Chondrocyte (in vitro differentiated cells): Measurements from ENCODE around the gene LAMC3. TPM values are rescaled to one million over a fixed set of nuclear protein-coding genes. Genes with fewer than 3 reads are reported as not detected.
"Not testable (repeated sequence)": the region's sequence is repeated elsewhere in the genome, so short reads cannot be mapped to it uniquely, and the experiment has no call there.

Experiments used
- DNase-seq: peaks from one replicate; pipeline ENCODE4 v3.0.0; 2021; ENCODE audit warnings: mixed read lengths, low spot score
- H3K27ac Mint-ChIP-seq: one replicate; pipeline ENCODE4 v1.8.0; 2021; ENCODE audit warnings: mild to moderate bottlenecking, moderate library complexity, mixed read lengths; ENCODE audit not compliant: unreplicated experiment
- H3K27me3 Mint-ChIP-seq: 2 replicates; pipeline ENCODE4 v1.8.0; 2021; ENCODE audit warnings: low read depth, mixed read lengths
- H3K36me3 Mint-ChIP-seq: 2 replicates; pipeline ENCODE4 v1.8.0; 2021; ENCODE audit warnings: low read depth, mixed read lengths
- H3K4me1 Mint-ChIP-seq: 2 replicates; pipeline ENCODE4 v1.8.0; 2021; ENCODE audit warnings: low read depth, mild to moderate bottlenecking, mixed read lengths
- H3K4me3 Mint-ChIP-seq: one replicate; pipeline ENCODE4 v1.8.0; 2021; ENCODE audit warnings: mild to moderate bottlenecking, moderate library complexity, mixed read lengths; ENCODE audit not compliant: unreplicated experiment
- H3K9me3 Mint-ChIP-seq: 2 replicates; pipeline ENCODE4 v1.8.0; 2021; ENCODE audit warnings: low read depth, mixed read lengths
- total RNA-seq: library from RNA; stranded (reverse); gene quantifications from 3 replicates; pipeline ENCODE4 v1.2.1, GENCODE V29; 2021
- TF ChIP-seq, protein P1 (sequence below): fragments of 200-600 bp; sonication (generic); IDR thresholded peaks from 2 replicates; pipeline ENCODE4 v1.5.0; 2021; ENCODE audit warnings: antibody characterized with exemption, mild to moderate bottlenecking, moderate library complexity

The LAMC3 gene
- total RNA-seq, 1 donor from 2014 or later = 1.2 TPM

DNA sequence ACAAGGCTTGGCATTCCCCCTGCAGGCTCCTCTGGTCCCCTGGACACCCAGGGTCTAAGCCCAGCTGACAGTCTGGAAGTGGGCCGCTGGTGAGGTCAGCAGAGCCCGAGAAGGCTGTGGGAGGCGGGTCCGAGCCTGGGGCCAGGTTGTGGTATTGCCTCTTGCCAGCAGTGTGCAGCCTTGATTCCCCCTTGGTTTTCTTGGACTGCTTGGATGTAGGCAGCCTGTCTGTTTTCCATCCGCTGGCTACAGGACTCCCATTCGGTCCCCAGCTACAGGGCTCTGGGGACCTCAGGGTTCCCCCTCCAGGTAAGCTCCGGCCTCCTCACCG, 88.9 kb downstream of the LAMC3 start:
- Mint-ChIP-seq H3K36me3 (no peaks in the 10 kb centered on the region), H3K27me3 (peaks cover 6% of the 10 kb centered on the region), H3K9me3 (no peaks in the 10 kb centered on the region), H3K4me3 (peak overlapping the region; percentile 71), H3K27ac (no peak overlapping the region), H3K4me1 (peaks cover 52% of the 10 kb centered on the region)
- TF ChIP-seq, protein P1, sequence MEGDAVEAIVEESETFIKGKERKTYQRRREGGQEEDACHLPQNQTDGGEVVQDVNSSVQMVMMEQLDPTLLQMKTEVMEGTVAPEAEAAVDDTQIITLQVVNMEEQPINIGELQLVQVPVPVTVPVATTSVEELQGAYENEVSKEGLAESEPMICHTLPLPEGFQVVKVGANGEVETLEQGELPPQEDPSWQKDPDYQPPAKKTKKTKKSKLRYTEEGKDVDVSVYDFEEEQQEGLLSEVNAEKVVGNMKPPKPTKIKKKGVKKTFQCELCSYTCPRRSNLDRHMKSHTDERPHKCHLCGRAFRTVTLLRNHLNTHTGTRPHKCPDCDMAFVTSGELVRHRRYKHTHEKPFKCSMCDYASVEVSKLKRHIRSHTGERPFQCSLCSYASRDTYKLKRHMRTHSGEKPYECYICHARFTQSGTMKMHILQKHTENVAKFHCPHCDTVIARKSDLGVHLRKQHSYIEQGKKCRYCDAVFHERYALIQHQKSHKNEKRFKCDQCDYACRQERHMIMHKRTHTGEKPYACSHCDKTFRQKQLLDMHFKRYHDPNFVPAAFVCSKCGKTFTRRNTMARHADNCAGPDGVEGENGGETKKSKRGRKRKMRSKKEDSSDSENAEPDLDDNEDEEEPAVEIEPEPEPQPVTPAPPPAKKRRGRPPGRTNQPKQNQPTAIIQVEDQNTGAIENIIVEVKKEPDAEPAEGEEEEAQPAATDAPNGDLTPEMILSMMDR = no peak
- no peak for DNase-seq

- H3K36me3 Mint-ChIP-seq = no peaks in the 10 kb centered on the region
- DNase-seq = no peak
- H3K4me1 Mint-ChIP-seq = peaks cover 53% of the 10 kb centered on the region
- H3K27me3 Mint-ChIP-seq = peaks cover 6% of the 10 kb centered on the region
- no peaks in the 10 kb centered on the region for H3K9me3 Mint-ChIP-seq
- no peak overlapping the region for H3K4me3 Mint-ChIP-seq
- TF ChIP-seq, protein P1 = no peak
- H3K27ac Mint-ChIP-seq = no peak overlapping the region
Measured at GRCh38 chr9:131098391-131099101, 89.6 kb downstream of the LAMC3 start.

GRCh38 chr9:131099102-131099606, 90.2 kb downstream of the LAMC3 start:
- DNase-seq = no peak
- Mint-ChIP-seq H3K27ac (peak overlapping the region; percentile 24), H3K27me3 (peaks cover 6% of the 10 kb centered on the region), H3K9me3 (no peaks in the 10 kb centered on the region), H3K4me3 (no peak overlapping the region), H3K4me1 (peaks cover 53% of the 10 kb centered on the region), H3K36me3 (no peaks in the 10 kb centered on the region)
- TF ChIP-seq, protein P1 = no peak

DNA sequence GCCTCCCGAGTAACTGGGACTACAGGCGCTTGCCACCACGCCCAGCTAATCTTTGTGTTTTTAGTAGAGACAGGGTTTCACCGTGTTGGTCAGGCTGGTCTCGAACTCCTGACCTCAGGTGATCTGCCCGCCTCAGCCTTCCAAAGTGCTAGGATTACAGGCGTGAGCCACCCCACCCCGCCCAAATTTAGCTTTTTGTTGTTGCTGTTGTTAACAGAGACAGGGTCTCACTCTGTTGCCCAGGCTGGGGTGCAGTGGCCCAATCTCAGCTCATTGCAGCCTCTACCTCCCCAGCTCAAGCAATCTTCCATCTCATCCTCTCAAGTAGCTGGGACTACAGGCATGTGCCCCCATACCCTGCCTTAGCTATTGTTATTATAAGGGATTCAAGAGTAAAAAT, 90.9 kb downstream of the LAMC3 start:
- not testable (repeated sequence) for H3K36me3 Mint-ChIP-seq, DNase-seq, H3K9me3 Mint-ChIP-seq, H3K4me3 Mint-ChIP-seq, H3K27me3 Mint-ChIP-seq
- H3K27ac Mint-ChIP-seq = peak overlapping the region; percentile 91
- H3K4me1 Mint-ChIP-seq = peaks cover 47% of the 10 kb centered on the region

DNA sequence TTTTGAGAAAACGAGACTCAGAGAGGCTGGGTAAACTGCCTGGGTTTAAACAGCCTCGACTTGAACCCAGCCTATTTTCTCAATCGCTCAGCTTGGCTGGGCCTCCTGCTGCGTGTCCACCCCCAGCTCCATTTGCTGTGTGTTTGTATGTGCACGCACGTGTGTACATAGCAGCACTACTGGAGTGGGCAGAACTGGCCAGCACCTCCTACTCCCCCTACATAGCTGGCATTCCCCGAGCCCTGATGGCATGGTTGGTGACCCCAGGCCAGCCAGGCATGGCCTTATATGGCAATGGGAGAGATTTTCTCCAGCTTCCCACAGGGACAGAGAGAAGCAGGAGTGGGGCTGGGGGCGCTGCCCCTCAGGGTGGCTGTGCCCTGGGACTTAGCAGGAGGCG, 91.5 kb downstream of the LAMC3 start:
- Mint-ChIP-seq H3K4me3 (peak overlapping the region; percentile 16), H3K9me3 (no peaks in the 10 kb centered on the region), H3K36me3 (no peaks in the 10 kb centered on the region), H3K27ac (peak overlapping the region; percentile 91), H3K27me3 (peaks cover 3% of the 10 kb centered on the region), H3K4me1 (peaks cover 45% of the 10 kb centered on the region)
- DNase-seq = no peak
- TF ChIP-seq, protein P1 = no peak
